CD4-positive, alpha-beta T cell treated with Interferon alpha-2 for 1 hour (primary cell): ENCODE measurements around the gene STT3B.

Source experiments
- DNase-seq, 2 donors: peaks; one replicate each; pipeline ENCODE4 v3.0.0-alpha.2; 2020 to 2022

STT3B gene

DNA sequence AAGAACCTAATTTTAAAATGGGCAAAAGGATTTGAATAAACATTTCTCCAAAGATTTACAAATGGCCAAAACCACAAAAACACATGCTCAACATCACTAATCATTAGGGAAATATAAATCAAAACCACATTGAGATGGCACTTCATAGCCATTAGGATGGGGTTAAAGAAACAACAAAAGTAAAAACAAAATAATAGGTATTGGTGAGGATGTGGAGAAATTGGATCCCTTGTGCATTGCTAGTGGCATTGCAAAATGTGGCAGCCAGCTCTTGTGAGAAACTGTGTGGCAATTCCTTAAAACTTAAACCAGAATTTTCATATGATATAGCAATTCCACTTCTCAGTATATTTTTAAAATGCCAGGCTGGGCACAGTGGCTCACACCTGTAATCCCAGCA is 126.5 kb downstream of the STT3B start:
- no peak for DNase-seq

DNA sequence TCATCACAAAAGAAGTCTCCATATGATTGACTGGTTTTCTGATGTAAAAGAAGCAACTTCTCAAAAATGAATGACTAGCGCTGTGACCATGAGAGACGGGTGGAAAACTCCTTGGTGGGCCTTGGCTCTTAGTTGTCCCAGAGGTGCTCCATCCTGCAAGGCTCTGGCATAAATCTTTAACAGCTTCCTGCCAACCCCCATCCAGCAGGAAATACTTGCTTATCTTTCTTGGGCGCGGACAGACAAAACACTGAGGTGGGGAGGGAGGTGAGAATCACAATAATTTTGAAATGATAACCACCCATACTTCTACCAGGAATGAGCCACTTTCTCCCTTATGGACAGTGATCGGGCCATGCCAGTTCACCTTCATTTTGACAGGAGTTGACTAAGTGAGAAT is 128.6 kb downstream of the STT3B start:
- DNase-seq: no peak

DNA sequence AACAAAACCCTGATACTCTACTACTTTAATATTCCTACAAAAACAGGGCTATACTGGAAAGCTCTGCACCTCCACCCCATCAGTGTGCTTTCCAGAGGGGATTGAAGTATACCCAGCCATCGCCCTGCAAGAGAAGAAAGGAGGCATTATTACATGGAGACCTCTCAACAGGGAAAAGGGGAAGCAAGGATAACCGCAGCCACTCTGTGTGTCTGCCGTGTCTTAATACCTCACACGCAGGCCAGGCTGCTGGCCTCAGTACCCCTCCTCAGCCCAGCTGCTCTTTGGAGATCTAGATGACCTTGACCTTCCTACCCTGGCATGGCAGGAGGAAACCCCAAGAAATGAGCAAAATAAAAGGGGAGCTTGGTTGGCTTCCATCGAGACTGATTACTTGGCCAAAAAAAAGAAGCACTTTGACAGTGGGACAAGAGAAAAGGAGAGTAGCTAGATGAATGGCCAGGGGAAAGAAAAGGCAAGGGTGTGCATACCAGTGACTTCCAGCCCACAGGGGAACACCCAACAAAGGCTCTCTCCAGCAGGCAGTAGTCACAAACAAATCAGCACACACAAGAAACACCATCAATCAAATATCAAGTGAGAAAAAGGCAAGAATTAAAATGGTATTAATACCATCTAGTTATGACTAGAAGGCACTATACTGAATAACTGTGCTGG is 129.4 kb downstream of the STT3B start:
- no peak for DNase-seq

DNA sequence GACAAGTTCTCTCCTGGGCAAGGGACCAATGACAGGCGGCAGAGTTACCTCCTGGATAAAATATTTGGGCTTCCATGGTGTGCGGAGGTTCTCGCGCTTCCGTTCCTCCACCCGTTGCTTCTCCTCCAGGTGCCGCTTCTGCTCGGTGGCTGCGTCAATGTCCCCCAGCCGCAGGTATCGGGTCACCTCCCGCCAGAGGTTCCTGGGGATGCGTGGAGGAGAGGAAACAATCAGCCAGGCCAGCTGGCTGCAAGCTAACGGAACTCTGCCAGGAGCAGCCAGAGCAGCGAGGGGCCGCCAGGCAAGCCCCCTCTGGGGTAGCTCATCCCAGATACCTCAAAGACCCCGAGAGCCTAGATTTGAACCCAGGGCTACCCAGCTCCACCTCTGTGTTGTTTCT is 131.3 kb downstream of the STT3B start:
- no peak for DNase-seq

DNA sequence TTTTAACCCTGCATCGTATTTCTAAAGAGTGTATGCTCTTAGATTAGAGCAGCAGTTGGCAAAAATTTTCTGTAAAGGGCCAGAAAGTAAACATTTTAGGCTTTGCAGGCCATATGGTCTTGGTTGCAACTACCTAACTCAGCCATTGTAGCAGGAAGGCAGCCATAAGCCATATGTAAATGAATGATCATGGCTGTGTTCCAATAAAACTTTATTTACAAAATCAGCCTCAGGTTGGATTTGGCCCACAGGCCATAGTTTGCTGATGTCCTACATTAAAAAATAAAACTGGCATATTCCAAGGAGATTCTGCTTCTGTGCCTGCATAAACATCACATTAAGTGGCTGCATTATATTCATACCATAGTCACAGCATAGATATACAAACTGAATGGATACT is 134.9 kb downstream of the STT3B start:
- no peak for DNase-seq

DNA sequence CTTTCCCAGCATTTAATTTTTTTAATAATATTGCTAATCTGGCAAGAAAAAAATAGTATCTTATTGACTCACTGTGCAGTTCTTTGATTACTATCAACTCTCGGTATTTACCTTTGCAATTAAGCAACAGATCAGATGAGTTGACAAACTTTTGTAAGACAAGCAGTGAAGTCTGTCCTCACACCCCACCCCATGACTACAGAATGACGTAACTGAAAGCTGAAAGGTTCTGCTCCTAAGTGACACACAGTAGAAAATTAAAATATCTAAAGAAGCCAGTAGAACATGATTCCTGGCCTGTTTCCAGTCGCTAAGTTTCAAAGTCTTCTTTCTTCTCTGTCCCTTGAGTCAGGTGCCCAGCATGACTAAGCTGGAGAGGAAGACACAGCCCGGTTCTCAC is 135.5 kb downstream of the STT3B start:
- DNase-seq: no peak

DNA sequence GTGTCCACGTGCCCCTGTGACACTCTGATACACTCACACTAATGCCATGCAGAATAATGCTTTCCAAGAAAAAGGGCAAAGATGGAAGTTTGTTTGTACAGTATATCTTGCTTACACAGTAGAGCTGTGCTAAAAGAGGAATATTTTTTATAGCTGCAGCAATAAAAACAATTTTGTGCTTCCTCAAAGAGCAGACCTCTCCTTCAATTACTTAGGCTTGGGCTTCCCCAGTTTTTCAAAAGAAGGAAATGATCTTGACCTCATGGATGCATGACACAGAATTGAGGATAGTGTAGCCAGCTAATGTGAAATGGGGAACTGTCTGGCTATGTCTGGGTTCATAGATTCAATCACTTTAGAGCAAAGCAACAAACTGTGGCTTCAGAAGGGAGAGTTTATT is 137.4 kb downstream of the STT3B start:
- DNase-seq: no peak

DNA sequence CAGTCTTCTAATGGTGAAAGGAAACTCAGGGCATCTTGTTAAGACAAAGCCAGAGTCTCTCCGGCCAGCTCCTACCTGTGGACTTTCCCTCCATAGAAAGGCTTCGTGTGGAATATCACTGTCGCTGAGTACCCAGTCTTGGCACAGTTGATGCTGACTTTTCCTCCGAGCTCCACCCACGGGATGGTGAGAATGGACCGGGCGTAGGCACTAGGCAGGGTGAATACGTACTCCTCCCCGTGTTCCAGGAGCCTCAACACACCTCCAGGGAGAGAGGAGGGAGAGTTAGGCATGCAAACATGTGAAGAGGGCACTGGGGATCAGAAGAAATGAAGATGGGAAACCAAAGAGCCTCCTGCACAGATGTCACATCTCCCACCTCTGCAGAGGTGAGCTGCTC is 138.0 kb downstream of the STT3B start:
- no peak for DNase-seq

DNA sequence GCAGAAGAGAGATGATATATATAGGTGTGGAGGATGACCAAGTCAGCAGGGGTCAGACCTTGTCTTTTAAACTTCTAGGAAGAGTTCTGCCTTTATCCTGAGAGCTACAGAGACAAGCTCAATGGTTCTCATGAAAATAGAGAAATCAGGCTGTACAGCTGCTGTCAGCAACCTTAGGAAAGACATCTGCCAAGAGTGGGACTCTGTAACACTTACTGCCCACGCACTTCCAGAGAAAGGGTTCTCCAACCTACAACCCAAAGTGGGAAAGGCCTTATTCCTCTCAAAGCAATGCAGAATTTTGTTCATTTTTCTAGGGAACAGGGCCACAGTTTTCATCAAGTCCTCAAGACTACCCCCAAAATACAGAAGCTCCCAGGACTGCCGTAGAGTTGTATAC is 138.7 kb downstream of the STT3B start:
- DNase-seq: no peak

DNA sequence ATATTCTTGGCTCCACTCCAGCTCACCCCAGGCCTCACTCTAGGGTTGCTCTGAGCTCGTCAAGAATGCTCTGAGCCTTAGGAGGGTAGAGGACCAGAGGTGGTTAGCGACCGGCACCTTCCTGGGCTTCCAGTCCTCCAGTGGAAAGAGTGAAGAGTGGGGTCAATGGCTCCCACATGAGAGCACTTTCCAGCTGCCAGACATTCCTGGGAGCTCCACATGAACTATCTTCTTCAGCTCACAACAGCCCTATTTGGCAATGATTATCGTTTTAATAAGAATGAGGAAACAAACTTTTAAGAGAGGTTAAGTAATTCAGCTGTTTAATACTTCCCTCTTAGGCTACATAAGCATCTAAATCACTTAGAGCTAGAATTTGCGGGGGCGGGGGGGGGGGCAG is 139.3 kb downstream of the STT3B start:
- DNase-seq: no peak

DNA sequence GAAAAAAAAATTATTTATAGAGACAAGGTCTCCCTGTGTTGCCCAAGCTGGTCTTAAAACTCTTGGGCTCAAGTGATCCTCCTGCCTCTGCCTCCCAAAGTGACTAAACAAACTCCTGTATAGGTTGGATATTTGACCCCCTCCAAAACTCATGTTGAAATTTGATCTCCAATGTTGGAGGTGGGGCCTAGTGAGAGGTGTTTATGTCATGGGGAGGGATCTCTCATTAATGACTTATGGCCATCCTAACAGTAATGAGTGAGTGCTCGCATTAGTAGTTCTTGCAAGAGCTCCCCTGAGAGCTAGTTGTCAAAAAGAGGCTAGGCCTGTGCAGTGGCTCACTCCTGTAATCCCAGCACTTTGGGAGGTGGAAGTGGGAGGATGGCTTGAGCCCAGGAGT is 141.2 kb downstream of the STT3B start:
- no peak for DNase-seq

DNA sequence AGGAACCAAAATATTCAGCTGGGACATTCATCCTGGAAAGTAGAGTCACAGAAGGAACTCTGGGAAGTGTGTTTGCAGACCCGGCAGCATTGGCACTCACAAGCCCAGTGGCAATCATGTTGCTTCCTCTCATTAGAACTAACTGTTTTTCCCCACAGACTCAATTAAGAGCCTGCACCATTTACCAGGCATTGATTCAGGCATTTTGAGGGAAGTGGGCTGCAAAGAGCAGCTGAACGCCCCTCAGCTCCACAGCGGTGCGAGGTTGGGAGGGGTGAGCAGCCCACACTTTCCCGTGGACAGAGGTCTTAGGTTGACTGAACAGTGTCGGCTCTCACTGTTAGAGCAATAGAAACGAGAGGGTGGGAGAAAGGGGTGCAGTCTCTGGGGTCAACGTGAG is 143.8 kb downstream of the STT3B start:
- no peak for DNase-seq

DNA sequence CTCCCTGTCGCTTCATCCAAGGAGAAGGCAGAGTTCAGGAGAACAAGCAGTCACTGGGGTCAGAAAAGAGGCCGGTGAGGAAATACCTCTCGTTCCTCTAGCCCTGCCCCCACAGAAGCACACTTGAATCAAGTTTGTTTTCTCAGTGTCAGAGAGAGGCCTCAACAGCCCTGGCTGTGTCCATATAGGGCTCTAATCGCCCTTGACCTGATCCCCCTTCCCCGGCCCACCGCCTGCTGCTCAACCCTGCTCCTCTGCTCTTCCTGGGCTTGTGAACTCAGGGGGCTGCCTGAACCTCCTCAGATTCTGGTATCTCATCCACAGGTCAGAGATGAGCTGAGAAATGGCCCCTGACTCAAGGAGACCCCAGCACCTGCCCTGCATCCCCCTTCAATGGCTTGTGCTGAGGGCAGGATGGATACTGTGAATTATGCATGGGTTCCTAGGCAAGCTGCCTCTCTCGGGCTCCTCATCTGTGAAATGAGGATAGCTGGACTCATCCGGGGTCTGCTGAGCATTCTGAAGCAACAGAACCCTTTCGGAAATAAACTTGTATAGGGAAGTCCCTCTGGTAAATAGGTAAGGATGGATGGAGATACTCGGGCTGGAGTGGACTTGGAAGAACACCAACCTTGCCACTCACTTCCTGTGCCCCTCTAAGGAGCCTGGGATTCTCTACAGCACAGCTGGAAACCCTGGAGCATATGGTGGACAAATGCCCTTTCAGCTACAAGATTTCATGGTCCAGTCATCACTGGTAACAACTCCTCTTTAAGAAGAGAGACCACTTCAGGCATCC is 147.5 kb downstream of the STT3B start:
- DNase-seq: no peak
